NCI-H510A (cell line): ENCODE results near the gene OSBPL1A.
"Not testable (repeated sequence)": the region's sequence is repeated elsewhere in the genome, so short reads cannot be mapped to it uniquely, and the experiment has no call there.

Experiments
- DNase-seq: peaks from one replicate; lab custom pipeline; 2025; lab: John Stamatoyannopoulos, UW

The OSBPL1A gene

DNA sequence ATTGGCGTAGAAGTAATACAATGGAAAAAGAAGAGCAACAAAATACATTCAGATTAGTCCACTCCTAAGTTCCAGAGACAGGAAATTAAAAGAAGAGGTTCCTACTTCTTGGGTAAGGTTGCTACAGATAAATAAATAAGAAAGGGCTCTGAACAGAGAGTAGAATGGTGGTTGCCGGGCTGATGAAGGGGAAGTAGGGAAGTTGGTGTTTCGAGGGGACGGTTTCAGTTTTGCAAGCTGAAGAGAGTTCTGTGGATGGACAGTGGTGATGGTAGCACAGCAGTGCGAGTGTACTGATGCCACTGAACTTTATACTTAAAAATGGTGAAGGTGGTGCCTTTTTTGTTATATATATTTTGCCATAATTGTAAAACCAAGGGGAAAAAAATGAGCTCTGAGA is 210.6 kb downstream of the OSBPL1A start:
- DNase-seq = no peak

DNA sequence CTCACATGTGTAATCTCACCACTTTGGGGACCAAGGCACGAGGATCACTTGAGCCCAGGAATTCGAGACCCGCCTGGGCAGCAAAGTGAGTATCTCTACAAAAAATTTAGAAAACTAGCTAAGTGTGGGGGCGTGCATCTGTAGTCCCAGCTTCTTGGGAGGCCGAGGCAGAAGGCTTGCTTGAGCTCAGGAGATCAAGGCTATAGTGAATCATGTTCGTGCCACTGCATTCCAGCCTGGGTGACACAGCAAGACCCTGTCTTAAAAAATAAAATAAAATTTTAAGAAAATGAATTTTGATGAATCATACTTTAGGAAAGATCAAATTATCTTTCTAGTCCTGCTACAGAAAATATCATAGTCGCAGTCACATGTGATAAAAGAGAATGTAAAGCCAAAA is 211.8 kb downstream of the OSBPL1A start:
- no peak for DNase-seq

DNA sequence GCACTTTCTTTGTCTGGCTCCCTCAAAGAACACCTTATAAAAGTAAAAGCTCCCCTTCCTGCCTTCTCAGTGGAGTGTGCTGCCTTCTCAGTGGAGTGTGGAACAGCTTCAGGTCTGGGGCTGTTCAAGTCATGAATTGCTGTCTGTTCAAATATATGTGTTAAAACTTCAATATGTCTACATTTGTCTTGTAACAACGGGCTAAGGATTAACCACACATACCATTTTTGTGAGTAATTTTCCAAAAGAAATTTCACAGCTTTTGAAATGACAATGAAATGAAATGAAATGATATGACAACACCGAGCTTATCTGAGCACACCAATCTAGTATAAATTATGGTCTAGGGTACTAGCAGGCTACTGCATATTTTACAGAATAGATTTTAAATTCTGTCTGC is 215.8 kb downstream of the OSBPL1A start:
- DNase-seq = no peak

DNA sequence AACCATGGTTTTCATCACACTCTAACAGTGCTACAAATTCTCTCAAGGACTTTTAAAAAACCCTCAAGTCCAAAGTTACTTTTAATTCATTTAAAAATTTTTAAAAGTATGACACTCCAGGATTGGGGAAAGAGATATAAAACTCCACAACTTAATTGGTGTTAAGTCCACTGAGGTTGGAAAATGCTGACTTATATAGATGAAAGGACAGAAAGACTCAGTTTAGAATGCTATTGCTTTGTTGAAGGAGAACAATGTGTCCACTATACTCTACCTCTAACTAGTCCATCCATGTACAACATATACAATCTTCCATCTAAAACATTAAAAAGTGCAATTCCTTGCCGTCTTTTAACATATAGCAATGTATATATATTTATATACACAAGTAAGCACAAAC is 217.6 kb downstream of the OSBPL1A start:
- DNase-seq = no peak

DNA sequence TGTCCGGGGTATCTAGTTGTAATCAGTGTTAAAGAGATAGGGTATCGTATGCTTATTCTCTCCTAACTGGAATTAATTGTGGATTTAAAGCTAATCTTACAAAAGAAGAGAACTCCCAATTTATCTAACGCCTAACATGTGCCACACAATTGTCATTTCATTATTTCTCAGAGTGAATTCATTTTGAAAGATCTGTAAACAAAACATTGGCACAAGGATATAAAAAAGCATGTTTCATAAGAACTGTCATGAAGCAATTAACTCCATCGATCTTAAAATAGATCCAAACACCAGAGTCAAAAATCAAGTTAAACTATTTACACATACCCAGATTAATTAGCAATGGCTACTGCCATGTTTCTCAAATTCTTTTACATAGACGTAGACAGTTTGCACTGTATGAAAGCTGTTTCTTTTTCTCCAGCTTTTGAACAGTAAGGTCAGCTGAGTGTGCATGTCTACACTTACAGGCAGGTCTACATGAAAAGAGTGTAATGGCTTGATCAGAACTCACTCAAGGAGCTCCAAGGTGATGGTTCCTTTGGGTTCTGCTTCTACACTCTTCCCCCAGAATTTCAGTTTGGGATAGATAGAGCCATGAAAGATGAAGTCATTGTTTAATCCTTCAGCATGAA is 220.0 kb downstream of the OSBPL1A start:
- DNase-seq = no peak

DNA sequence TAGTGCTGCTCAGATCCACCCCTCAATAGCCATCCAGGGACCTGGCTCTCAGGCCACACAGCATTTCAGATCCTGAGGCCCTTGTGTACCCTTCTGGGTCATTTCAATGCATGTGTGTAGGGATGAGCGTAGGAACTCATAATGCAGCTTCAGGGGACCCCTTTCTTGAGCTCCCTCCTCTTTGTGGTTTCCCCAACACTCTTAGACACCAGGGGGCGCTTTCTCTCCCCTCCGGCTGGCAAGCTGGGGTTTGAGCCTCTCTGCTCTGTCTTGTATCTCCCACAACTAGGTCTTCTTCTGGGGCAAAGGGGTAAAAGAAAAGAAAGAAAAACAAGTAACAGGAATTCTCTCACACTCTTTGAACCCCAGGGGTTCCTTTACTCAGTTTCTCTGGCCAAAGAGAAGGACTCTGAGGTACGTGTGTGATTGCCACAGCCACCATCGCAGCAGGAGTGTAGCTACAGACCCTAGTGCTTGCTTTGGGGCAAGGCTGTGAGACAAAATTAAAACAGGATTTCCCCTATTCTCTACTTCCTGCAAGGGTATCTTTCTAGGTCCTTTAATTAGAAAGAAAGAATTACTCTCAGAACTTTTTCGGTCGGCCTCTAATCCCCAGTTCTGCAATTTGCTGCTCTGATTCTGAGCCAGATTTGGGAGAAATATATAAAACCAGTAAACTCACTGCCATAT is 220.8 kb downstream of the OSBPL1A start:
- DNase-seq = no peak

DNA sequence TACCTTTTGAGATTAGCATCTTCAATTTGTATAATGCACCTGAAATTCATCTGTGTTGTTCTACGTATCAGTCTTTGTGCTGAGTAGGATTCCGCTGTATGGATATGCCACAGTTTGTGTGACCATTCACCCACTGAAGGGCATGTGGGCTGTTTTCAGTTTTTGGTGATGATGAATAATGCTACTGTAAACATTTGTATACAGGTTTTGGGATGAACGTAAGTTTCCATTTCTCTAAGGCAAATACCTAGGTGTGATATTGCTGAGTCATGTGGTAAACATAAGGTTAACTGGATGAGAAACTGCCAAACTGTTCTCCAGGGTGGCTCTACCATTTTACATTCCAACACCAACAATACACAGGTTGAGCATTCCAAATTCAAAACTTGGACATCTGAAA is 223.6 kb downstream of the OSBPL1A start:
- no peak for DNase-seq

DNA sequence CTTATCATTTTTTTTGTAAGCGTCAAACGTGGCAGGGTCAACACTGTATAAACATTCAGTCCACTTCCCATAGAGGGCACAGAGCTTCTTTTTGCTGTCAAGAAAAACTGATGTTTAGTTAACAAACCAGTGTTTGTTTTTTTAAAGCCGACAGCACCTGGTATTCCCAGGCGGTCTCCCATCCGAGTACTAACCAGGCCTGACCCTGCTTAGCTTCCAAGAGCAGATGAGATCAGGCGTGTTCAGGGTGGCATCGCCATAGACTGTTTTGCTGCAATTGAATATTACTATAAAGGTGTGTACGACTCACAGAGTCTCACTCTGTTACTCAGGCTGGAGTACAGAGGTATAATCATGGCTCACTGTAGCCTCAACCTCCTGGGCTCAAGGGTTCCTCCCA is 227.3 kb downstream of the OSBPL1A start:
- DNase-seq = no peak

DNA sequence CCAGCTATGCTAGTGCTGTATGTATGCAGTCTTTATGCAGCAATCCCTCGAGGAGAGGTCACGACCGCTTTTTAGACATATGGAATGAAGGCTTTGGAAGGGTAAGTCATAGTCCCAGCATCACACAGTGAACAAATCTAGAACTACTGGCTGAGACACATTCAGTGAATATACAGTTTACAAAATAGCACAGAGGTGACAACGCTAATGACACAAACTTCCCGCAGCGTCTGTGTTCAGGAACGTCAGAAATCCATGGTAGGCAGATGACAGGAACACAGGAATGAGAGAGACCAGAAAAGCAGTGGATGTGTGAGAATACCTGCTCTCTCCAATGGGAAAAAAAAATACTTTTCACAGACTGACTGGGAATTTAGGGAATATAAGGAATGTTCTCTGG is 229.1 kb downstream of the OSBPL1A start:
- no peak for DNase-seq

DNA sequence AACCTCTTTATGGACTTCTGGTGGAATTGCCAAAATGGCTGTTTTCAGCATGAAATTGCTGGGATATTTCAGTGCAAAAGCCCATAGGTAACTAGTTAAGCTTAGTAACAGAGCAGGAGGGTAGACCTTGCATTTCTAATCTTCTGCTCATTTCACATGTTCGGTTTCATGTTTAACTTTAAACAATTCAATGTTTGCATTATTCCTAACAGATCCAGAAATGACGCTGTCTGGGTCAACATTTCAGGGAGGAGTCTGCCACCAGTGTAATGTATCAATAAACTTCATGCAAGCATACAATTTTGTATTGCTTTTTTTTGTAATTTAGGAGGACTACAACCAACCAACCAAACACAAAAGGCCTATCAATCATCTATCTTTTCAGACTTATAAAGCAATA is 236.3 kb downstream of the OSBPL1A start:
- DNase-seq = no peak

DNA sequence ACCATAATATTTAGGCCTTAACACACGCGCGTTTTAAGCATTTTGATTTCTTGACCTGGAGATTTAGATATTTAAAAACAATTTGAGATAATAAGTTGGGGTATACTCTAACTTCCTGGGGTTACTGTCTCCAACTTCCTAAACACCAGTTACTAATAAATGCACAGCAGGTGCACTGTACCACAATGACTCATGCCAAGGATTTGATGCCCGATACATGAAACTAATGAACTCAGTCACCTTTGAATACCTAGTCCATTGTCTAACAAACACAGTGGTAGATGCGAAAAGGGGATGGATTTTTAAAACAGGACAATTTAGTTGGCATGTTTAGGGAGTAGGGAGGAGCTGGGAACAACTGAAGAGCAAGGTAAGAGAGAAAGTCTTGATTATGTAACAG is 237.5 kb downstream of the OSBPL1A start:
- no peak for DNase-seq

DNA sequence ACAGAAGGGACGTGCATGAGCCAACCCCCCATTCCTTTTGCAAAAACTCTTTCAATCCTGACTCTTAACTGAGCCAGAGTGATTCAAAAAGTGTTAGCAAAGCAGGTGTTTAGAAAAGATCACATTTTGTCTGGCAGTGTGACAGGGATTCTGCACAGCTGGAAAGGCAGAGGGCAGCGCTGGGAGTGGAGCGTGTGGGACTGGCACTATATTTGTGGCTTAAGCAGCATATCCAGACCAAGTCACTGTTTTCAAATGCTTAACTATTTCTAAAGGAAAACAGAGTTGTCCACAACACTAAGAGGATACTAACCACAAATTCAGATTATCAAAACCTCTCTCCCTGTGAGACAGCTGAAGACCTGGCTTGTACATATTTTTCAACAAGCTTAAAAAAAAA is 239.8 kb downstream of the OSBPL1A start:
- DNase-seq = no peak

DNA sequence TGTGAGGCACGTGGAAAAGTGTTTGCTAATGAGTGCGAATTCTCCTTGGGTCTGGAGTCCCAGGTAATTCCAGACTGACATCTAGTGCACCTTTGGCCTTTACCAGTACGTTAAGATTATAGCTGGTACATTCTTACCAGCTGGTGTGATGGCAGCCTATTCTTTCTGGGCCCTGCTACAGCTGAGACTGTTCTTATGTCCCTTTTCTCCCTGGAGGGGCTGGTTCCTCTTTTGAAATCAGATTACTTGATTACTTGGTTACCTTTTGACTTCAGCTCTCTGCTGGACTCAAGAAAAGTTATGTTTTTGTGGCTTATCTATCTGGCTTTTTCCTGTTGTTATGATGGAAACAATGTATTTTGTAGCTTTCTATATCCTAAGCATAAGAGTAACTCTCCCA is 244.2 kb downstream of the OSBPL1A start:
- DNase-seq = no peak

DNA sequence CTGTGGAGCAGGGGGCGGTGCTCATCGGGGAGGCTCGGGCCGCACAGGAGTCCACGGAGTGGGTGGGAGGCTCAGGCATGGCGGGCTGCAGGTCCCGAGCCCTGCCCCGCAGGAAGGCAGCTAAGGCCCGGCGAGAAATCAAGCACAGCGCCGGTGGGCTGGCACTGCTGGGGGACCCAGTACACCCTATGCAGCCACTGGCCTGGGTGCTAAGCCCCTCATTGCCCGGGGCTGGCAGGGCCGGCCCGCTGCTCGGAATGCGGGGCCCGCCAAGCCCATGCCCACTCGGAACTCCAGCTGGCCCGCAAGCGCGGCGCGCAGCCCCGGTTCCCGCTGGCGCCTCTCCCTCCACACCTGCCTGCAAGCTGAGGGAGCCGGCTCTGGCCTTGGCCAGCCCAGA is 248.0 kb downstream of the OSBPL1A start:
- not testable (repeated sequence) for DNase-seq

DNA sequence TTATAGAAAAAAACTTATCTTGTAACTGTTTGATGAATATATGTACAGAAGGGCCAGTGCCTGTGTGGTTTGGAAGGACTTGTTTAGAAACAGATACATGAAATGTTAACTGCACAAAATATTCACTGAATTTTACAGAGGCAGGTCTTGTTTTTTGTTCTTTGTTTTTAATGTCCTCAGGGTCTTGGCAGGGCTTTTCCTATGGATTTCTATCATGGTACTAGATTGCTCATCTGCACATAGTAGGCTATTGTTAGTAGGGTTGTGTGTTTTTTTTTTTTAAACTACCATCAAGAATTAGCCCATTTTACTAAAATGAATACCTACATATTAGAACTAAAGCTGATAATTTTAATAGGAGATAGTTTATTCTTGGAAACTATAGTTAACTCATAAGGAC is 255.2 kb downstream of the OSBPL1A start:
- DNase-seq = no peak

DNA sequence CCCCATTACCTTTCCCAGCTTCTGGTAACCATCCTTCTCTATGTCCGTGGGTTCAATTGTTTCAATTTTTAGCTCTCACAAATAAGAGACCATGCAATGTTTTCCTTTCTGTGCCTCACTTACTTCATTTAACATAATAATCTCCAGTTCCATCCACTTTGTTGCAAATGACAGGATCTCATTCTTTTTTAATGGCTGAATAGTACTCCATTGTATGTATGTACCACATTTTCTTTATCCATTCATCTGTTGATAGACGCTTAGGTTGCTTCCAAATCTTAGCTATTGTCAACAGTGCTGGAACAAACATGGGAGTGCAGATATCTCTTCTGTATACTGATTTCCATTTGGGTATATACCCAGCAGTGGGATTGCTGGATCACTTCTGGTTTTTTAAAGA is 256.9 kb downstream of the OSBPL1A start:
- DNase-seq = no peak

DNA sequence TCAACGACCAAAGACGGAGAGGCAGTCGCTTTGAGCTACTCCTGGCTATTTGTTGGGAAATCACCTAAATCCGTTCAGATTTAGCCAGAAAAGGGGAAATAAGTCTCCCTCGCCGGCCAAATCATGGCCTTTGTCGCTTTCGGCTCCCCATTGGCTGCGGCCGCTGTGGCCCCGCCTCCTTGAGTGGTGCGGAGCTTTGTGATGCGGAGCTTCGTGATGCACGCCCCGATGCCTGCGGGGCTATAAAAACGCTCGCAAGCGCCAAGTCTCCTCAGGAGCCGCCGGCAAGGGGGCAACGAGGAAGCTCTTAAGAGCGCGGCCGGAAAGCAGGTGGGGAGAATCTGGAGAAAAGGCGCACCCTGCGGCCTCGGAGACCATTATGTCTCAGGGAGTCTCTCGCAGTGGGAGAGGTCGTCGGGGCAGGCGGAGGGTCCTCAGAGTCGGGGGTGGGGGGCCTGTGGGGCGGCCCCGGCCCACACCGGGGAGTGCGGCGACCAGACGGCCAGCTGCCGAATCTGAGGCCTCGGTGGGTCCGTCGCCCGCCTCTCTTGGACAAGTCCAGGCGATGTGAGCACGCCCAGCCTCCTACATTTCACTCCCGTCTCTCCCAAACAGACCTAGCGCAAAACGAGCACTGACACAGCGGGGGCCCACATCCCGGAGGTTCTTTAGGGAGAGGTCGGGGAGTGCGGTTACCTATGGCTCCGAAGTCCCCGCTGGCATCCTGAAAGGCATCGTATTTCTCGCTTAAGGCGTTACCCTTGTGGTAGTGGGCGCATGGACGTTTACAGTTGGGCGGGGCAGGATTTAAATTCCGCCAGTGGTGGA is 258.6 kb downstream of the OSBPL1A start, which contains the start of gene CABYR:
CABYR (plus strand) TSS at position 274 of the 828 bp plus-strand sequence. CDS start 4,053 bp downstream, outside the sequence.
- DNase-seq = peak; percentile 62

DNA sequence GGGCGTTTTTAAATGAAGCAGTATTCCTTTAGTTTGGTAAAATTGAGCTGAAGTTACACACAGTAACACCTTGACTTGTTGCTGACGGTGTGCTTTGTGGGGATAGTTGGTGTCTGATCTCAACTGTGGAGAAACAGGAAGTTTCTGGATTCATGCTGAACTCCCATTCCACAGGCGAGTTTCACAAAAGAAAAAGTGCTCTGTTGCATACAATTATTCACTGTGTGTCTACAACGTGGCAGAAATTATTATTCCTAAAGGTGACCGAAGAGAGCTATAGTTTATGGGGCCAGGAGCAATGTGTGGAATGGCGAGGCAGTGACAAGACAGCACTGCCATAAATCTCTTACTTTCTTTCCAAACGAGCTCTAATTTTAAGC is 259.2 kb downstream of the OSBPL1A start:
- no peak for DNase-seq

DNA sequence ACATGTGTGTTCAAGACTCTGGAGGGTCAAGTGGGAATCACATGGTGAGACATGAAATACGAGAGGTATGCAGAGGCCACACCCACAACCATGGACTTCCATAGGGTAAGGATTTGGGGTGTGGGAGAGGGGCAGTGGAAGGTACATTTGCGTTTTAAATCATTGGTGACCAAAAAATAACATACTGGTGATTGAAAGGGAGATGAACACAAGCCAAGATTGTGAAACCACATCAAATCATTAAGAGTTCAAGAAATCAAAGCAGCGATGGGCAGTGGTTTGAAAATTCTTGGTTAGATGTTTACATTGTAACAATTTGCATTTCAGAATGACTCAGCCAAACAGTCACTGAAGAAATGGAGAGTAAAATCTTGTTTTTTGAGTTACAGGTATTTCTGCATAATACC is 260.7 kb downstream of the OSBPL1A start:
- peak; percentile 40 for DNase-seq

DNA sequence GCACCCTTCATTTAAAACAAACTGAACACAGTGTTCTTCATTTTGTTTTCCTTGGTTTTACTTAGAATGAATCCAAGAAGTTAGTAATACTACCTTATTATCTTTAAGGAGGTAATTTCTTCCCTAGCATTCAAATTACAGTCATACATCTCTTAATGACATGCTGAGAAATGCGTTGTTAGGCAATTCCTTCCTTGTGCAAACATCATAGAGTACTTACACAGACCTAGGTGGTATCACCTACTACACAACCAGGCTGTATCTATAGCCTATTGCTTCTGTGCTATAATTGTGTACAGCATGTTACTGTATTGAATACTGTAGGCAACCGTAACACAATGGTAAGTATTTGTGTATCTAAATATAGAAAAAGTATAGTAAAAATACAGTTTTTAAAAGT is 267.1 kb downstream of the OSBPL1A start:
- DNase-seq = no peak

DNA sequence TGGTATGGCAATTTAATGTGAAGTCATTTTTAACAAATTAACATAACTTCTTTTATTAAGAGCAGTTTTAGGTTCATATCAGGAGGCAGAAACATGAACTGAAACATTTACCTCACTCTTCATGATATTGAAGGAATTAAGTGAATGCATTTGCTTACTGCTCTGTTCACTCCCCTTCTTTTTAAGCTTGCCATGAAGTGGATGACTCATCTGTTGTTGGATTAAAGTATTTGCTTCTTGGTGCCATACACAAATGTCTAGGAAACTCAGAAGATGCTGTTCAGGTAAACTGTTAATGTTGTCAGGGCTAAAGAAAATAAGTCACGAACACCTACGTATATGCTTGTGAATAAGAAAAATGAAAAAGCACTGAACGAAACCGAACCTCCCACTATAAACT is 268.9 kb downstream of the OSBPL1A start:
- no peak for DNase-seq

DNA sequence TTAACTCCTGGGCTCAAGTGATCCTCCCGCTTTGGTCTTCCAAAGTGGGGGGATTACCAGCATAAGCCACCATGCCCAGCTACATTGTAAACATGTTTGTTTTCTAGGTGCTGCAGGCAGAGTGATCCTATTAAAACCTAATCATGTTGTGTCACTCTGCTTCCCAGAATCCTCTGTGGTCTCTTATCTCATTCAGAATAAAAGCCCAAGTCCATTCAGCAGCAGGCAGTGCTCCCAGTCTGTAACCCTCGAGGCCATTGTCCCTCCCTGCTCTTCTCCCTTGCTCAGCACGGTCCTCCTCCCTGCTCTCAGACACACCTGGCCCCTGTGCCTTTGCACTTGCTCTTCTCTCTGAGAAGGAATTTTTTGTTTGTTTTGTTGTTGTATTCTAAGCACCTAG is 269.9 kb downstream of the OSBPL1A start:
- no peak for DNase-seq
